Body of pancreas (tissue), 4 donors: ENCODE measurements around the gene ENDOU.

Experiments
- POLR2A ChIP-seq, 3 donors: fragments of 450-650 bp; IDR thresholded peaks; one replicate each; pipeline ENCODE4 v1.6.1; 2016; ENCODE audit warnings: antibody characterized with exemption in 3 of 3, mild to moderate bottlenecking in 2 of 3
- TF ChIP-seq, protein P1 (sequence below), 7 experiments: fragments of 450-650 bp in 4 of 7; fragments of 200-600 bp in 3 of 7; sonication (generic) in 3 of 7; IDR thresholded peaks; one replicate each; pipeline ENCODE4 v1.5.1; 2016 to 2019; ENCODE audit warnings: antibody characterized with exemption in 7 of 7

DNA sequence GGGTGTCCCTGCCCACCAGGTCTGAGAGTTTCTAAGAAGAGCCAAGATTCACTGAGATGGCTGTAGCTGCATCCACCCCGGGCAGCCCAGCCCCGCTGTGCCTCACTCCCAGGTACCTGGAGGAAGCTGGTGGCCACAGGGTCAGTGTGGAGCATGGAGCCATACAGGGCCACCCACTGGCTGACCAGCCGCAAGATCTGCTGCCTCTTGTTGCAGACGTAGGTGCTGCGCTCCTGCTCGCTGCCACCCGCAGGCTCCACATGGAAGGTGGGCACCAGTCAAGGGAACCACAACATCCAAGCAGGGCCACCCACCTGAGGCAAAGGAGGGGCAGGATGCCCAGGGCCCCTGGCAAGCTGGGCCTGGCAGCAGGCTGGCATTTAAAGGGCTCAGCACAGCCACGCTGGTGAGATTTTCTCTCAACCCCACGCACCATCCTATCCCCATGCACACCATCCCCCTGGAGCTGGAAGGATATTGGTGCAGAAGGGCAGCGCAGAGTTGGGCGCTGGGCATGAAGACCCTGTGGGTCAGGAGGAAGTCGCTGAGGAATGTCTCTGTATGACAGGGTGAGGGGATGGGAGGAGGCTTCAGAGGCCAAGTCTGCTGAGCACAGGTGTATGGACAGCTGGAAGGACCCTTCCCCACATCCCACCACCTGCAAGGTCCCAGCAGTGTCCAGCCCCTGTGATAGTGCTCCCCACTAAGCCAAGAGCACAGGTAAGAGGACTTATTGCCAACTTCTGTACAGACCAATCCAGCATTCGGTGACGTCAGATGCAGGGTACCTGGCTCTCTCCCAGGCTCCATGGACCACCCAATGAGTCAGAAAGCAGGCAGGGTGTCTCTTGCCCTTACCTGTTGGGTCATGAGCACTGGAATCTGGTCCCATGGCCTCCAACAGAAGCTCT is 22.6 kb upstream of the ENDOU start:
- TF ChIP-seq, protein P1, sequence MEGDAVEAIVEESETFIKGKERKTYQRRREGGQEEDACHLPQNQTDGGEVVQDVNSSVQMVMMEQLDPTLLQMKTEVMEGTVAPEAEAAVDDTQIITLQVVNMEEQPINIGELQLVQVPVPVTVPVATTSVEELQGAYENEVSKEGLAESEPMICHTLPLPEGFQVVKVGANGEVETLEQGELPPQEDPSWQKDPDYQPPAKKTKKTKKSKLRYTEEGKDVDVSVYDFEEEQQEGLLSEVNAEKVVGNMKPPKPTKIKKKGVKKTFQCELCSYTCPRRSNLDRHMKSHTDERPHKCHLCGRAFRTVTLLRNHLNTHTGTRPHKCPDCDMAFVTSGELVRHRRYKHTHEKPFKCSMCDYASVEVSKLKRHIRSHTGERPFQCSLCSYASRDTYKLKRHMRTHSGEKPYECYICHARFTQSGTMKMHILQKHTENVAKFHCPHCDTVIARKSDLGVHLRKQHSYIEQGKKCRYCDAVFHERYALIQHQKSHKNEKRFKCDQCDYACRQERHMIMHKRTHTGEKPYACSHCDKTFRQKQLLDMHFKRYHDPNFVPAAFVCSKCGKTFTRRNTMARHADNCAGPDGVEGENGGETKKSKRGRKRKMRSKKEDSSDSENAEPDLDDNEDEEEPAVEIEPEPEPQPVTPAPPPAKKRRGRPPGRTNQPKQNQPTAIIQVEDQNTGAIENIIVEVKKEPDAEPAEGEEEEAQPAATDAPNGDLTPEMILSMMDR (IDR thresholded peaks at IDR 0.05), result no peak
- TF ChIP-seq POLR2A (IDR thresholded peaks at IDR 0.05), result no peak
